GM08714 (cell line): ENCODE data around the gene POC1A.

Experiments
- H3K4me3 ChIP-seq: fragments of 200-500 bp; sonication (Bioruptor generic); 2 replicates; pipeline ENCODE4 v1.5.1; 2014; ENCODE audit warnings: mild to moderate bottlenecking, low read length, inconsistent platforms
- ZNF274 ChIP-seq: IDR thresholded peaks from 2 replicates; pipeline ENCODE4 v1.6.1; 2012; ENCODE audit warnings: mild to moderate bottlenecking, low read depth, low read length

Gene POC1A

DNA sequence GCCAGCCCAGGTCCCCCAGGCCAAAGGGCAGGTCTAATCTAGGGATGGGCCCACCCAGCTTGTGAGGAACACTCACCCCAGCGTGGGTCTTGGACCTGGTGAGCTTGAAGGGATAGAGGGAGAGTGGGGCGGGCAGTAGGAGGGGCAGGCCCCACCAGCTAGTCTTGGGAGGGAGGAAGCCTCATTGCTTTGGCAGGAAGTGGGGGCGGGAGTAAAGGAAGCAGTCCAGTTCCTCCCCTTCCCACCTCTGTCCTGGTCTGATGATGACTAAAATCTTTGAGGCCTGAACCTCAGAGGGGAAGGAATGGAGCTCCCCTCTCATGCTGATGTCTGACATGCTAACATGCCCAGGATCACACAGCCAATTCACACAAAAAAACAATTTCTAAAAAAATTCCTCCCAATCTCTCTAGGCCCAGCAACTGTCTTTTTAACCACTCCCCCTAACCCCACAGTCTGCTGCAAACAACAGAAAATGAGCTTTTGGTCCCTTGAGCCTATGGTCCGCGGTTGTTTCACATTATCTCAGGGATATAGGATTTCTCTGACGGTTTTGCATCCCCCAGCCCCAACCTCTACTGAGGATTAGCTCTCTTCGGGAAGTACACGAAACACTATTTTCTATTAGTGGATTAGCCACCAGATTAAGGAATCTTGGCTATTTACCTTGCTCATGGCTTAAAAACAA, 67.1 kb downstream of the POC1A start:
- no peak overlapping the region for H3K4me3 ChIP-seq
- no peak for TF ChIP-seq ZNF274

DNA sequence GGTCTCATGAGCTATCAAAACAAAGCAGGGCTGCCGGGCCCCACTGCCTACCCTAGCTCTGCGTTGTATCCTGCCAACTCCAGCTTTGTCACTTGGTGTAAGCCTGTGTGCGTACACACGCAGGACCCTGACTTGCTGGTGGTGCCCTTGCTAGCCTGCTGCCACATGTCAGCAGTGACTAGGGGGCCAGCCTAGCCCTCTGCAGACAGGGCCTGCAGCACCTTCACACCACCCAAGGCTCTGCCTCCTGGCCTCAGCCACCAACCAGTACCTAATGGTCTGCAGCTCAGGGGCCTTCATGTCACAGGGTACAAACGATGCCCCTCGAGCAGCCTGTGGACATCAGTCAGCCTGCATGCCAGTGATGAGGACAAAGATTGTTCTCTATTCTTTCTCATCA, 67.8 kb downstream of the POC1A start:
- no peak for TF ChIP-seq ZNF274
- H3K4me3 ChIP-seq, result no peak overlapping the region

DNA sequence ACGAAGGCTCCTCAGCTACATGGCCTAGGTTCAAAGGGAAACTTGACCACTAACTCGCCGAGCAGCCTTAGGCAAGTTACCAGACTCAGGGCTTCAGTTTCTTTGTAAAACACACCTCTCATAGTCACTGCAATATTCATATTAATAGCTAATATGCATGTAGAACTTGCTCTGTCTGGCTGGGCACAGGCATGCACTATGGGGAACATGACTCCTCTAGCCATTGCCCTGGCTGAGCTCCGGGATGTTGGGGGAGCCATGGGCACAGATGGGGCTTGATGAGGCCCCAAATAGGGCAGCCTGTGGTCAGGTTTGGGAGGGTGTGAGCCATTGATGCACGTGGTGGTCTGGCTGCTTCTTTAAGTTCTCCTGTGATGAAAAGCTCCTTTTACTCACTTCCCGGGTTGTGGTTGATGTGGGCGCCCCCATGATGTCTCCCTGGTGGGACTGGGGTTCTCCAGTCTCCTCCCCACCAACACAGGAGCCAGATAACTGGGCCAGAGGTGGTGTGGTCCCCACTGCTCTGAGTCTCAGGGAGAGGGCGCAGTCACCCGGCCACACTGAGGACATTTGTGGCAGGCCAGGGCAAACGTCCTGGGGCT, 68.4 kb downstream of the POC1A start:
- no peak for TF ChIP-seq ZNF274
- H3K4me3 ChIP-seq, result no peak overlapping the region

DNA sequence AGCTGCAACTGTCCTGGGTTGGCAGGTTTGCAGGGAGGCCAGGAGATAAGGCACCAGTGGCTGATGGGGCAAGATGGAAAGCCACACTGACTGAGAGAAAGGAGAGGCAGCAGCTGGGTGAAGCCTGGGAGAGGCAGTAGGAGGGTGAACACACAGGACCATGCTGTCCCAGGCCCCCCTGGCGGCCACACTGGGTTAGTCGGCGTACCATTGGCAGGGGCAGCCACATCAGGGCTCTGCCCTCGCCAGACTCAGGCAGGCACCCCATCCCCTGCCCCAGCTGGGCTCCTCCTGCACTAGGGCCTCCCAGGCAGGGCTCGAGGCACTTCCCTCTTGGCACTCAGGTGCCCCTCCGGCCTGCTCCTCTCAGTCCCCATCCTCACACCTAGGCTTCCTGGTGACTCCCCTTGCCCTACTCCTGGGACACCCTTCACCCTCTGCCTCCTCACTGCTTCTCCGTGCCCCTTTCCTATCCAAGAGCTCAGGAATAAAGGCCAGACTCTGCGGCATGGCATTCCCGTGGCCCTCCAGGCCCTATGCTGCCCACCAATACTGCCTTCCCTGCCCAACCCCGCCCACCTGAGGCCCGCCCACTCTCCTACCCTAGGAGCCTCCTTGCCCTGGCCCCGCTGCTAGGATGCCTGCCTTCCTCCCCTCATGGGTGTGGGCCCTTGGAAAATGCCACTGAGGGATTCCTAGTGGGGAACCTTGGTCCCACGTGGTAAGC, 69.1 kb downstream of the POC1A start:
- no peak for TF ChIP-seq ZNF274
- H3K4me3 ChIP-seq, result no peak overlapping the region

DNA sequence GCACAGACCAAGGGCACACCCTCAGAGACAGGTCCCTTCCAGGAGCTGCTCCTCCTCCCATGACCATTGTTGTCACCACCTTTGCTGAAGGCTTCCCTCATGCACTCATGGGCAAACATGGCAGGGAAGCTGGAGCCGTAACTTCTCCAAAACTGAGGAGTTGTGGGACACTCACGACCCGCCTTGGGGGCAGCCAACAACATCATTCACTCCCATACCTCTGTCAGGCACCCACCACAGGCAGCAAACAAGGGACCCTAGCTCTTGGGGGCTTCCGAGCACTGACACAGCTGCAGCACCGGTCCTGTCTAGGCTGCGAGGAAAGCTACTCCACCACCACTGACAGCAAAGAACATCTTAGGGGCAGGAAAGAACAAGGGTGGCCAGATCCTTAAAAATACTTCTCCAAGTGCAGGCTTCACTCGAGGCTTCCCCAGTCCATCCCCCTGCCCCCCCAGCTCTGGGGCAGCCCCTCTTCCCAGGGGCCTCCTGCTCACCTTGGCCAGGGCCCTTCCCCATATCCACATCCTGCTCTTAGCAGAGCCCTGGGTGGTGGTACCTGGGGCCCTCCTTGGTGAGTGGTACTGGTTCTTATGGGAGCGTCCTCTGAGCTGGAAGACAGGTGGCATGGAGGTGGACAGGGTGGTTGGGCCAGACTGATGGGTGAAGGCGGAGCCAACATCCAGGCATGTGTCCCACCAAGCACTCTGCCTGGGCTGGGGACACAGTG, 69.8 kb downstream of the POC1A start:
- no peak overlapping the region for H3K4me3 ChIP-seq
- TF ChIP-seq ZNF274, result no peak

DNA sequence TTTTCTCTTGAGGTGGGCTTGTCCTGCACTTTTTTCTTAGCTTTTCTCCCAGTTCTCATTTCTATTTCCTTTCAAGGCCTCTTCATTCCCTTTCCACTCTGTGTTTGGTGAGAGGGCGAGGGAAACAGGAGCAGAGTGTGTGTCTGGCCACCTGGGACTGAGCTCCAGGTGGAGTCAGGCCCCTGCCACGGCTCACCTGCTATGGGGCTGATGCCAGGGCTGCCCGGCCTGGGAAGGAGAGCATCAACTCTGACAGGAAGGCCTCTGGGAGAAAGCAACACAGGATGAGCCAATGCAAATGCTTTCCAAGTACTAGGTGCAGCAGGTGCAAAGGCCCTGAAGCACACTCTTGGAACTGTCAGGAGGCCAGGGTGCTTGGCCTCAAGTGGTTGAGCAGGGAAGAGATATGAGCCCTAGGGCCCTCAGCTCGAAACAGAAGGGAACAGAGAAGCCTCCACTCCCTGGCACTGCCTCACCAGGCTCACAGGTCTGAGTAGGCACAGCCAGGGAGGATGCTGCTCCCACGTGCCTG, 70.6 kb downstream of the POC1A start:
- no peak for TF ChIP-seq ZNF274

DNA sequence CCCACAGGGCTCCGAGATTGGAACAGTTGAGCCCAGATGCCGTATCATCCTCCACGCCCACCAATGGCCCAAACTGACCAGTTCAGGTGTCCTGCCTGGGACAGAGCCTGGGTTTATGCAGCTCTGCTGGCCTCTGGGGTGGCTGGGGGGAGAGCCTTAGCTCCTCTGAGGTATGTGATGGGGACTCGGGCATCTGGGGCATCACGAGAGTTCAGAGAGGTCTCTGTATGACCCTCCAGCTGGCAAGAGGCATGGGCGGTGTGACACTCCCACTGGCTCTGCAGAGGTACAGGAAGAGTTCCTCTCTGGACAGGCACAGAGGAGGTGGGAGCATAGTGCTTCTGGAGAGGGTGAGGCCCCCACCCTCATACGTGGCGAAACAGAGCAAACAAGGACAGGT, 71.3 kb downstream of the POC1A start:
- TF ChIP-seq ZNF274, result no peak
- H3K4me3 ChIP-seq, result no peak overlapping the region

More for the DNA sequence above, 70.6 kb downstream of the POC1A start:
- no peak overlapping the region for H3K4me3 ChIP-seq

DNA sequence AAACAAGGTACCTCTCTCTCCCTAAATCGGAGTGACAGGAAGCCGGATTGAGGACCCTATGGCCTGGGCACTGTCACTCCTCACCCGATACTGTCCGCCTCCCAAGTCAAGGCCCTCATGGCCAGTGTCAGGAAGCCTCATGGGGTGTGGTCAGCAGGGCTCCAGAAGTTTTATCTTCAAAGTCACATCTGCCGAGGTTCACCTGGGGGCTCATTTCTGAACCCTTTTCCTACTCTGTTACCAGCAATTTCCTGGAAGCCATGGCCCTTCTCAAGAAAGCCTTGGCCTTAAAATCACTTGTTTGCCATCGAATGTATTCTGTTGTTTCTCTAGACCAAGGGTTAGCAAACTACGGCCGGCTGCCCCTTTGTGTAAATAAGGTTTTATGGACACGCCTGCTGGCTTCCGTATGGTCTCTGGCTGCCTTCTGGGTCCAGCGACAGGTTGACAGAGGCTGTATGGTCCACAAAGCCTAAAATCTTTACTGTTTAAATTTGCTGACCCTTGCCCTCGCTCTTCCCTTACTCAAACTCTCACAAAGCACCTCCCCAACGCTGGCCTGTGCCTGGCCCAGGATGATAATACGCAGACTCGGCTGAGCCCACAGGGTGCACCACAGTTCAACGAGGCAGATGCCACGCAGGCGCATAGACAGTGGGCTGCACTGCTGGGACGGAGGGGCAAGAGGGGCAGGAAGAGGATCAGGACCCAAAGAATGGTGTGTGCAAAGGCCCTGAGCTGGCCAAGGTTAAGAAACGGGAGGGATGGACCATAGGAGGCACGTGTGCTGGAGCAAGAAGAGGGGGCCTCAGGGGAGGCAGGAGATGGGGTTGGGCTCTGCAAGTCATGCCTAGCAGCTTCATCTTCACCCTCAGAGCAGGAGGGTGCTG, 73.1 kb downstream of the POC1A start:
- no peak for TF ChIP-seq ZNF274
- H3K4me3 ChIP-seq, result no peak overlapping the region

DNA sequence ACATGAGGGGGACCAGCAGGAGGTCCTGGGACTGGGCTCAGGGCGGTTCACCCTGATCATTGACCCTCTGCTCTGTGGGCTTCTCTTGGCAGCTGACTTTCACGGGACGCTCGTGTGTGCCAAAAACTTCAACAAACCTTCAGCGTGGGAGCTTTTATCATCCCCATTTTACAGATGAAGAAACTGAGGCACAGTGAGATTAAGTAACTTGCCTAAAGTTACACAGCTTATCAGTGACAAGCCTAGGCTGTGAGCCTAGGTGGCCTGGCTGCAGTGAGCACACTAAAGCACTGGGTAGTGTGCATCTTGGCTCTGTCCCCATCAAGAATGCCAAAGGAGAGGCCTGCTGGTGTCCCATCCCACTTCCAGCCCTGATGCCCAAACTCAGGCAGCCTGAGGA, 74.3 kb downstream of the POC1A start:
- H3K4me3 ChIP-seq, result no peak overlapping the region
- TF ChIP-seq ZNF274, result no peak

DNA sequence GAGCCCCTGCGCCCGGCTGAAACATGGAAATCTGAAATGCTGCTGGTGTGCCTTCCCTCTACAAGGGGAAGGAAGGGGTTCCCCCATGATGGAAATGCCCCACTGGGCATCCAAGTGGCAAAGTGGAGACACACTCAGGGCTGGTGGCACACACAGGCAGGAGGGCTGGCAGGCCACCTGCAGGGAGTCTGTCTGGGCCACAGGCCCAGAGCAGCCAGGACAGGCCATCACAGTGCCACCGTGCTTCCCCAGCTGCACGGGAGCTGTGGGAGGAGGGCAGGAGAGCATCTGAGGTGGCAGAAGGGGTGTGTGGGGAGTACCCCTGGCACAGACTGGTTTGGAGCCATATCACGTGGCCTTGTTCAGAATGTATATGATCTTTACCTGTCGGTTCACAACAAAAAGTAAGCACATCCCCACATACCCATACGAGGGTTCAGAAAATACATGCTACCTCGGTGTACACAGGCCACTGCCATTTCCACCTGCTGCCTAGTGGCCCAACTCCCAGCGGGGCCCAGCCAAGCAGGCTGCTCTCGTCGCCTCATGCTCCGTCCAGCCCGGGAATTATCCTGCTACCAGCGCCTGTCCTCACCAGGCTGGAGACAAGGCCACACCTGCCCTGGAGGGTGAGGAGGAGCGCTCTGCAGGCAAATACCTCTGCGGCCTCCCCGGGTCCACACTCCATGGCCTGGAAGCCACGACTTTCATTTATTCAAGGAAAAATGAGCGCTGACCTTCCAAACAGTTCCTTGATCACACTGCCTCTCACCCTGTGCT, 75.3 kb downstream of the POC1A start:
- TF ChIP-seq ZNF274, result no peak
- H3K4me3 ChIP-seq, result no peak overlapping the region

DNA sequence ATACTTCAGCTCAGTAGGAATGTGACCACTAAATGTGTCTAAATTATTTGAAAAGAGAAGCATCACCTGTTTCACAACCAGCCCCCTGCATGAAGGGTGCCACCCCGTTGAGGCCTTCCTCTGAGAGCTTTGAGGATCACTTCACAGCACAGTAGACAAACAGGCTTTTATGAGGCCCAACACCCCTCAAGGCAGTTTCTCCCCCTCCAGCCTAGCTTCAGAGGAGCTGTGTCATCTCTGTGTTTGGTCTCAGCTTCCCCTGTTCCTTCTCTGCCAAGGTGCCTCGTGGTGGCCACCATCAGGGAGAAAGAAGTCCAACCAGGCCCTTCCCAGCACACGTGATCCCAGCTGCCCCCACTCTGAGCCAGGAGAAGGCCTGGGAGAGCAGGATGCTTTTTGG, 76.3 kb downstream of the POC1A start:
- no peak for TF ChIP-seq ZNF274
- no peak overlapping the region for H3K4me3 ChIP-seq

DNA sequence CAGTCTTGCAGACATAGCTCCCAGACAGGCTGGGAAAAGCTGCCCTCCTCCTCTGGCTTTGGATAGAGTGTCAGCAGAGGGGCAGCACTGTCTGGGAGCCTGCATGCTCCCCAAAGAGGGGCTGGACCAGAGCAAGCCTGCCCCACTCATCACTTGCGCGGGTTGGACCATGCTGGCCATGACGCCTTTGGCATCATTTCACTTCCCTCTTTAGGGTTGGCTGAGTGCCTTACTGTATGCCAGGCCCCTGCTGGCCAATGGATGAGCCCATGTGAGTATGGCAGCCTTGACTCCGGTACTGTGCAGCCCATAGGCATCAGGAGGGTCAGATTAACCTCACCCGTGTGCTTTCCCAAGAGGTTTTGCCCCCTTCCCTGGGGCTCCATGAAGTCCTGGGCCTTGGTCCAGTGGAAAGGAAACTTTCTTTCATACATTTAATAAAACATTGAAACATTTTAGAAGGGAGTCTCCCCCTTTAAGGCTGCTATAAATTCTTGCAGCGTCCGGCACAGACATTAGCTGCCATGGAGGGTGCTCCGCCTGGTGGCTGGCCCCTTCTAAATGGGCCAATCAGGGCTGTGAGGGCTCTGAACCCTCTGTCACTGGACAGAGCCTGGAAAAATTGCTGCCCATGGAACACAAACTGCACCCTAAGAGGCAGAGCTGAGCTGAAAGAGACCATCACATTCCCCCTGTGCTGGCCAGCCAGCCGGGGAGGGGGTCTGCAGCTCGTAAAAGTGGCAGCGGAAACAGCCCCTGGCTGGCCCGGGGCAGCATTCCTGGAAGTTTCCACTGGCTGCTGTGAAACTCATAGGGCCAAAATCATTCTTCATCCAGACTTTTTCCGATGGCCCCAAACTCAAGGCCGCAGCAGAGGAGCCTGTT, 77.1 kb downstream of the POC1A start:
- no peak overlapping the region for H3K4me3 ChIP-seq
- TF ChIP-seq ZNF274, result no peak
